Hematopoietic multipotent progenitor cell treated with erythropoietin and hydrocortisone succinate and interleukin-3 and kit ligand, for 6 days (in vitro differentiated cells): ENCODE measurements around the gene ERBB4.
A peak's percentile ranks its signal among the peaks of the same experiment; 100 is the strongest.
"Not testable (repeated sequence)": the region's sequence is repeated elsewhere in the genome, so short reads cannot be mapped to it uniquely, and the experiment has no call there.

Experiments used
- DNase-seq: peaks from one replicate; pipeline ENCODE4 v3.0.0-alpha.2; 2015

Gene ERBB4

DNA sequence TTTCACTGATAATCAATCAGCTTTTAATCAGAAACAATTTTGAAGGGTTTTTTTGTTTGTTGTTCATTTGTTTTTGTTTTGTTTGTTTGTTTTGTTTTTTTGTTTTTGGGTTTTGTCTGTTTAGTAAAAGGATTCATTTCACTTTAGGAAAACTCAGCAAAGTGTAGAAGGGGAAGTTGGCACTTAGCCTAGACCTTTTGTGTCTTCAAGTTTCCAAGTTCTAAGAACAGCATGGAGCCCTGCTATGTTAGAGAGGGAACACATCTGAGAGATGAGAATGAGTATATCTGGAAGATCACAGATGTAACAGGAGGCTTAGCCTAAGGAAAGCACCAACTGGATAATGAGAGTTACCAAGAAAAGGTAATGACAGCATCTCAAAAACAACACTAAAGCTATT is 501.5 kb downstream of the ERBB4 start:
- no peak for DNase-seq

DNA sequence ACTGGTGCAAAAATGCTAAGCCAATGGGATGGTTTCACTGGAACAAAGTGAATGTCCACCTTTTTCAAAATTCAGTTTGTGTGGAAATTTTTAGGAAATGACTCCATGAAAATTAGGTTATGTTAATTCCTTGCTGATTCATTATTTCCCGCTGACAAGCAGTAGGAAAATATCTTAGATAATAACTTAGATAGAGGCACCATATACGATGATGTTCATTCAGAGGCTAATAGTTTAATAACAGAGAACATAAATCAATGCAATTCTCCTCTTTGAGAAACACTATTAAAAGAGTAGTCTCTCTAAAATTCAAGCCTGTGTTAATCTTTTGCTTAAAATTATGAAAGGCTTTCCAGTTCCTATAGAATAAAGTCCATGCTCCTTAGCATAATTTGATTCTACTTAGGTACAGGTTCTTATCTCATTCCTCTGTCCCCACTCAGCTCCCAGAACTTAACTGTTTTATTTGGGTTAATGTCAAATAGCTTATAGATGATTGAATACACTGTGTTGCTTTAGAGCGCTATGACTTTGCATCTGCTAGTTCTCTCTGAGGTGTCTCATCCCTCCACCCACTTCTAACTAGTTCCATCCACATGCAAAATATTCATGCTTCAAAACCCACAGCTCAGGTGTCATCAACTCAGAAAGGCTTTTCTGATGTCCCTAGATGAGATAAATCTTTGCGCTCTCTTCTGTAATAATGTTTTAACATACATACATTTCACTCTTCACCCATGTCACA is 503.6 kb downstream of the ERBB4 start:
- DNase-seq: no peak

DNA sequence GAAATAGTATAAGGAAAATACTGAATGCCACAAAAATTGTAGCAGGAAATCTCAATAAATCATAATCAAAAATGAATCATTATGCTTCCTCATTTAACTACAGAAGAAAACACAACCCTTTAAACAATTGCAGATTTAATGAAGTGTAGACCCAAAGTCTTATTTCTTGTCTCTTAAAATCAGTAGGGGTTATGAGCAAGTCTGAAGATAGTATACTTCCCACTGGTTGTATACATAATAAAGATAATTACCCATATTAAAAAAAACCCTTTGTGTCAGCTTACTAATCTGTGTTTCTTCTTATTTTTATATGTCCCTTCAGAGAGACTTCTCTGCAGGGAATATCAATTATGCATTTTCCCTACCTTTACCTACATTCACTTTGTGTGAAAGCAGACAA is 504.7 kb downstream of the ERBB4 start:
- DNase-seq: no peak

DNA sequence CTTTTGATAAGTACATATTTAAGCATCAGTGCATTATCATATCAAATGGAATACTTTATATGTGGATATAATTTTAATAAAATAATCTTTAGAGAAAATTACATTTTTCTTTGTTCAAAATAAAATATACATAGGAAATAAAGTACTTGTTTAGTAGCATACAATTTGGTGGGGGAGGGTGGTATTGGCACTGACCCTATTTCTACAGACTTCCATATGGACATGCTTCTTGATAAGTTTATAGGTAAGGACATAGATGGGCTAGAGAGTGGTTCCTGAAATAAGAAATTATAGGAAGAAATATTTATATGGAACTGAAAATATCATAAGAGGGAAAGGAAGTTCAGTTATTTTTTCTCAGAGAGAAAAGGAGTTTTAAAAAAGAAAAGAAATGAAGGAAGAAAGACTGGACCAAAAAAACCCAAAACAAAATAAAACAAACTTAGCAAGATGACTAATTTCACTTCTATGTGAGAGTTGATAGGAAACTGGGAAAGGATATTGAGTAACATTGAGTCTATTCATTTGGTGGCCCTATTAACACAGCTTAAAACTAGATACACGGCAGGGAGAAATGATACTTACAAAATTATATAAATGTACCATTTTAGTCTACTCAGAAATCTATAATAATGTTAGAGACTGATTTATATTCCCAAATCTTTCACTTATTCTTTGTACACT is 505.9 kb downstream of the ERBB4 start:
- no peak for DNase-seq

DNA sequence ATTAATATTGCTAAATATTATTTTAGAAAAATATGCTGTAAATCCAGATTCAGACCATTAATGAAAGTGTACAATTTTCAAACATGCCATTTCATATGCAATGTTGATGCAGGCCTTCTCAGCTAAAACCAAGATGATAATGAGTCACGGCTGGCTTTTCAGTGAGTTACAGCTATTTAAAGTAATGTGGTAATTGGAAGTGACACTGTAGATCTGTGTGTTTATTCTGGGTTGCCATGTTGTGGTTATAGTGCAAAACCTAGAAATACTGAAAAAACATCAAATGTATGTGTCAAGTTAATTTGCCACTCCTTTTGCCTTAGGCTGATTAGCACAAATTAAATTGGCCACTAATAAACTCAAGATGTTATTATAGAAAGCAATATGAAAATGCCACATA is 506.6 kb downstream of the ERBB4 start:
- DNase-seq: no peak

DNA sequence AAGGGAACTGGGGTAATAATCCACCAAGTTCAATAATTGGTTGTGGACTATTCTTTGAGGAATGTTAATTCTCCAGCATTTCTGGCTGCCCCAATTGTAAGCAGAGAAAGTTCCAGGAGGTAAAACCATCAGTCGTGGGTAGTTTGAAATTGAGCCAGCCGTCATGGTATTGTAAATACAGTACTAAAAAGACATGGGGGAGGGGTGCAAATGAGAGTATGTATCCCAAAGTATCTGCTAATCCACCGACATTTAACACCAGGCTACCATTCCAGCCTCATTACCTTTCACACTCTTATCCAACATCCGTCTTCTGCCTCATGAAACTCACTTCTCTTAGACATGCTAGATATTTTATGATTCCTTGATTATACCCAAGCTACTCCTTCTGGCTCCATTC is 507.9 kb downstream of the ERBB4 start:
- no peak for DNase-seq

DNA sequence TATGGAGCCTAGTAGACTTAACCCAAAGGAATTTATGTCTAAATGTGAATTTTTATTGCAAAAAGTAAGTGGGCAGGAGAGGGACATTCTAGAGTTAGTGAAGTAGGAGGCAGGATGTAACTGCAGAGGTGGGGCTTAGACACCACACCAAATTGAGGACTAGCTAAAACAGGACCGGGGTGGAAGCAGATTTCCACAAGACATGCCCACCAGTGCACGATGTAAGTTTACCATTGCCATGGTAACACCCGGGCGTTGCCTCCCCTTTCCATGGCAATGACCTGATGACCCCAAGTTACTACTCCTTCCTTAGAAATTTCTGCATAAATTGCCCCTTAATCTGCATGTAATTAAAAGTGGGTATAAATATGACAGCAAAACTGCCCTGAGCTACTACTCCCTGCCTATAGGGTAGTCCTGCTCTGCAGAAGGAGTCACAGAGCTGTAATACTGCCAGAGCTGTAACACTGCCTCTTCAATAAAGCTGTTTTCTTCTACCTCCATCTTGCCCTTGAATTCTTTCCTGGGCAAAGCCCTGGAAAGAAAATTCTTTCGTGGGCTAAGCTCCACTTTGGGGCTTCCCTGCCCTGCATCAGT is 509.7 kb downstream of the ERBB4 start:
- DNase-seq: no peak

DNA sequence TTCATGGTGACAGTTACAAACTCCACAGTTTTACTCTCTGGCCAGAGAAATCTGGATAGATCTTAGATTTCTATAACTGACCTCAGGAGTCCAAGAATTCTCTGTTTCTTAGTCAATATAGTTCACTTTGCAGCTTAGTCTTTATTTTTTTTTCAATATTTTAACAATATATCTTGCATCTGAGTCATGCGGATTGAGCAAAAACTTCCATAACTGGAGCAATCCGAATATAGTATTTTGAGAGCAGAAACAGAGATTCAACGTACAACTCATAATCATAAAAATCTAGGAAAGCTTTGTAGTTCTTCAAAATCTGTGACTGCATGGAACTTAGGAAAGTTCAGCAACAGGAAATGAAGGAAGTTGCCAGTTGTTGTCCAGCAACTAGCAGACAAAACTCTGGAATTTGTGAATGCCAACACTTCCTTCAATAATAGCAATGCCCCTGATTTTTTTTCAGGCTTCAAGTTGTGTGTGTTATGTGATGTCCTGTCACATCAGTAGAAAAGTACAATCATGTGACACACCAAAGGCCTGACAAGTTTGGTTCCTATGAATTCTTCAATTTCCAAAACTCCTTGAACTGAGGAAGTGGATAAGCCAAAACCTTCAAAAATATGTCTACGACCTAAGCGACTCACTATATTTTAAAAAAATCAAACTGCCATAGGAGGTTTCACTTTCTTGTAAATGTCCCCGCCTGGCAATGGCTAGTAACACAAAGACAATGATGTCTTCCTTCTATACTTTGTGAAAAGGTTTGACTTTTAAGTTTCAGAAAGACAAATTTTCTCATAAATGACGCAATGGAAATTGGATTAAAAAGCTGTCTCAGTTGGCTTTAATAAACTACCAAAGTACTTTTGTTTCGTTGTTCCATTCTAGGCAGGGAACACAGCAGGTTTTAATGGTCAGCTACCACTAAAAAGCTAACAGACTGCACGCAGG is 510.6 kb downstream of the ERBB4 start:
- DNase-seq: no peak

DNA sequence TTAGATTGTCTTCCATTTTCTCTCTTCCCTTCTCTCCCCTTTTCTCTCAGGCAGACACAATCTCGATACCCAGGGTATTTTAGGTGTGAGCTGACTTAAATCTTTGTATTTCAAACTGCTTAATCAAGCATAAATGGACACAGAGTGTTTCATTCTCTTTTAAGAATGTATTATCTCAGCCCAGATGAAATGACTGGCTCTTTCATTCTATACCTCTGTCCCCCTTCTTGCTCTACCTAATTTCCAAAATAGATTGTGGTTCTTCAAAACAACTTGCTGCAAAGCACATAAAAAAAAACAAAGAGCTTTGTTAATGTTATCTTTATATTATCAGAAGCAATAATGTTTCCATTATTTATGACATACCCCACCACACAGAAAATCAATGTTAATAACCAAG is 514.6 kb downstream of the ERBB4 start:
- no peak for DNase-seq

DNA sequence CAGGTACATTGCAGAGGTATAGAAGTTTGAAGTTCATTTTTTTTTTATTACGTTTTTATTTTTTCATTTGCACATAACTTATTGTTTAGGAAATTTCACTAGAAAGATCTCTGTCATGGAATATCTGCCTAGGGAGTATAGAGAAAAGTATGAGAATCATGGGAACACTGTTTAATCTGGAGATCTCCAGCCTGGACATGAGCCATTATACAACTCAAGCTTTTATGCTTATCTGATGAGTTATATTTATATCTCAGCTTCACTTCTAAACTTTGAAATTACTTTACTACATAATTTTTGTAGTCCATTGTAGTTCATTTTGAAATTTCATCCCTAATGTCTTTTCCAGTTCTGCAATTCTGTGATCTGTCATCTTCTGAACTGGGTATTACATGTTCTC is 515.6 kb downstream of the ERBB4 start:
- DNase-seq: no peak

DNA sequence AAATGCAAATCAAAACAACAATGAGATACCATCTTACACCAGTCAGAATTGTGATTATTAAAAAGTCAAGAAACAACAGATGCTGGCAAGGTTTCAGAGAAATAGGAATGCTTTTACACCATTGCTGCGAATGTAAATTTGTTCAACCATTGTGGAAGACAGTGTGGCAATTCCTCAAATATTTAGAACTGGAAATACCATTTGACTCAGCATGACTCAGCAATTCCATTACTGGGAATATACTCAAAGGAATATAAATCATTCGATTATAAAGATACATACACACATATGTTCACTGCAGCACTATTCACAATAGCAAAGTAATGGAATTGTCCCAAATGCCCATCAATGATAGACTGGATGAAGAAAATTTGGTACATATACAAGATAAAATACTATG is 516.7 kb downstream of the ERBB4 start:
- DNase-seq: no peak

DNA sequence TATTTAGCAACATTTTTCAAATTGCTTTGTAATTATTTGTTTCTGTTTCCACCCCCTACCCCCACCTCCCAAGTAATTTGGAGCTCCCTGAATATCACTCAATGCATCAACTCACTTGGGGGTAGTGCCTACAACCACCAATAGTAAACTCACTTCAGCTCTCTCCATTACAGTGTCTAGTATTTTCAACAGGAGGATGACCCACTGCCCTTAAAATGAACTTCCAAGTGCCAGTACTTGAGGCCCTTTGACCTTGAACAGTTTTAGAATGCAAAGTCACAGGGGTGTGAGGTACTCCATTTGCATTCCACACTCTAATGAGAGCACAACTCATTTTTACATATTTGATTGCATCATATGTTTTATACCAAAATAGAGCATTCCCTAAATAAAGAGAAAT is 523.0 kb downstream of the ERBB4 start:
- no peak for DNase-seq

DNA sequence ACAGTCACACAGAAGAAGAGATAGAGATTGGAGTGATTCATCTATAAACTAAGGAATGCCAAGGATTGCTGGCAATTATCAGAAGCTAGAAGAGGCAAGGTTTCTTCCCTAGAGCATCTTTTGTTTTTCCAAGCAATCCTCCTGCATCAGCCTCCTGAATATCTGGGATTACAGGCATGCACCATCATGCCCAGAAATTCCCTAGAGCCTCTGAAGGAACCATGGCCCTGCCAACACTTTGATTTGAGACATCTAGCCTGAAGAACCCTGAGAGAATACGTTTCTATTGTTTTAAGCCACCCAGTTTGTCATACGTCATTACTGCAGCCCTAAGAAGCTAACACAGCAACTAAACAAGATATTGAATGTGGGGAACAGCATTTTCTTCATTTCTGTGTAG is 525.0 kb downstream of the ERBB4 start:
- no peak for DNase-seq

DNA sequence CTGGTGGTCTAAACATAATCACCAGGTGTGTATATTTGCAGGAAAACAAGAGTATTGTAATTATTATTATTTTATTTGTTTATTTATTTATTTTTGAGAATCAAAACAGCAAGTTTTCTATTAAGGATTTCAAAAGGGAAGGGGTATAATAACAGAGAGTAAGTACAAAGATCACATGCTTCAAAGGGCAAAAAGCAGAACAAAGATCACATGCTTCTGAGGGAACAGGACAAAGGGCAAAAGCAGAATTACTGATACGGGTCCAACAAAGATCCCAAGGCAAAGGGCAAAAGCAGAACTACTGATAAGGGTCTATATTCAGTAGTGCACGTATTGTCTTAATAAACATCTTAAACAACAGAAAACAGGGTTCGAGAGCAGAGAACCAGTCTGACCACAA is 528.3 kb downstream of the ERBB4 start:
- DNase-seq: not testable (repeated sequence)

DNA sequence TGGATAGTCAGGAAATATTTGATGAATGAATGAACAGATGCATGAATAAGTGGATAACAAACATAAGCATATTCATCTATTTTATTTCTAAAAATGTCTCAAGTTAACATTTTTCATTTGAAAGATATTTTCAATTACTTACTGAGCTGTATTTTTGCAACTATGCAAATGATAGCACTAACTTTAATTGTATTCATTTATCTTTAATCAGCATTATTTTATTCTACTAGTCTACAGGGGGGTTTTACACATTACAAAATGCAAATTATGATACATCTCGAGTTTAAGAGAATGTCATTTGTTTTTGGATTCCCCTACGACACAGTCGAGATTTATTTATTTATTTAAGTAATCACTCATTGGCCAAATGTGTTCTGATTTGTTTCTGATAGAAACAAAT is 530.6 kb downstream of the ERBB4 start:
- no peak for DNase-seq

DNA sequence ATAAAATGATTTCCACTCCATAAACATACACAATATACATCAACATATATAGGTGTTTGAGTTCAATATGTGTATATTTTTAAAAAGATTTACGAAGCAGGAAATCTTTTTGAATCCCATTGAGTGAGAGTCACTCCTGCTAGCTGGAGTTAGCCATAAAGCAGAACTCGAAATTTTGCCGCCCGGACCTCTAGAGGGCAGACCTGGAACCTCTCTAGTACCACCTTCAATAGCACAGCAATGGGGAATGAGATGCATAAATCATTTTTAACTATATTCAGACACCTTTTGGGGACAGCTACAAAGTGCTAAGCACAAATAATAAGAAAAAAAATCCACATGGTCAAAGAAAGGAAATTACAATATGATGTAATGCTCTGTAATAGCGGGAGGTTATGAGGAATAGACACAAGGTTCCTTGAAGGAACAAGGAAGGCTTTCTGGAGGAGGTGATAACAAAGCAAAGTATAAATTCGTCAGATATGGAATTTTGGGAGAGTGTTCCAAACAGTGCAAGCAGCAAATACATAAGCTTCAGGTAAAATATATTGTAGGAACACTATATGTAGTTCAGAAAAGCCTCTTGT is 533.4 kb downstream of the ERBB4 start:
- peak; percentile 33 for DNase-seq

DNA sequence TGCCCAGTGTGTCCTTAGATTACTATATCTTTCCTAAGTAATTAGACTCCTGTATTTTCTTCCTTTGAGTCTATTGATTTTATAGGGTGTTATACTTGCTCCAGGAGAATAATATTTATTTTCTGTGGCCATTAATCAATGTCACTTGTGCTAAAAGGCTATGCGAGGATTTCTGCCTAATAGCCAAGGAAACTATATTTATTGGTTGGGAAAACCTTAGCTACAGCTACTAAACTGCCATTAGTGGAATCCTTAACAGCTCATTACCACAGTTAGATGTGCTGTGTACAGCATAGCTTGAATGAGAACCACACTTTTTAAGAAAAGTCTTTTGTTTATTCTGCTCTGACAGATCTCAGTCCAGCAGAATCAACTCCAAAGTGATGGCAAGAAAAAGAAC is 537.3 kb downstream of the ERBB4 start:
- no peak for DNase-seq

DNA sequence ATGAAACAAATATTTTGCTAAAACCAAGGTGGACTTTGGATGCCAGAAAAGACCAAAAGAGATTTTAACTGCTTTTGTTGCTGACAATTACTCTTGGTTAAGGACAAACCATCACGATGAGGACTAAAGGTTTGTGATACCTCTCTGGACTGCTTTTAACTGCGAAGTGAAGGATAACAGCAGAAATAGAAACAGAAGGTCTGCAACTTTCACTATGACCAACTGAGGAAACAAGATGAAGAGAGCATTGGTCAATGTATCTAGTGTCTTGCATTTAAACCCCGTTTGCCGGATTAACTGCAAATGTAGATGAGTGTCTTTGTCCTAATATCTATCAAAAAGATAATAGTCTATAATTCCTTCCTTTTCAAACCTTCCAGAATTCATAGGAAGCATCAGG is 541.7 kb downstream of the ERBB4 start:
- DNase-seq: no peak

DNA sequence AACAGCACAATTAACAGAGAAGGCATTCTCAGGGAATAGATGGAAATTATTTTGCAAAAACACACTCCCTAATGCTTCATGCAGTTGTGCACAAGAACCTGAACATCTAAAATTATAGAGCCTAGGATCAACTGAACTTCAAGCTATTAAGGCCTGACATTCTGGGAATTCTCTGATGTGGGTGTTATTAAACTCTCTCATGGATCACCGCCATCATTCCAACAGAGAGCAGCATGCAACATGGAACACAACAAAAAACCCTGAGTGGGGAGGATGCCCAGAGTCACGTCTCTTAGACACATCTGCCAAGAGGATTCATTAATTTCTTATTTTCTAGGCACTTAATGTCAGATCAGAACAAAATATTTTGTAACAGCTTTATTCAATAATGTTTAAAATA is 543.8 kb downstream of the ERBB4 start:
- DNase-seq: no peak

DNA sequence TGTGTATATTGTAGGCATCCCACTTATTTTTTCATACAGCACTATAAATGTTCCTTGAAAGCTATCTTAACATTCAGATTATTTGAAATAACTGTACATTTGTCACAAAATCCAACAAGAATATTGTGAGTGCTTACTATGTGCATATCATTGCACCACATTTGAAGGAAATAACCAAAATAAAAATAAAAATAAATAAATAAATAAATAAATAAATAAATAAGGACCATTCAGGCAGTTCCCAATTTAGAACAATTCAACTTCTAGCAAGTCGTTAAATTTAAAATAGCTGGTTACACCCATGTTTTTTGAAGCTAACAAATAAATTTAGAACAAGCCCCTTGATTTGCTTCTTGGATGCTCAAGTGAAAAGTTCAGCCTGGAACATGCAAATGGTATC is 548.3 kb downstream of the ERBB4 start:
- no peak for DNase-seq

DNA sequence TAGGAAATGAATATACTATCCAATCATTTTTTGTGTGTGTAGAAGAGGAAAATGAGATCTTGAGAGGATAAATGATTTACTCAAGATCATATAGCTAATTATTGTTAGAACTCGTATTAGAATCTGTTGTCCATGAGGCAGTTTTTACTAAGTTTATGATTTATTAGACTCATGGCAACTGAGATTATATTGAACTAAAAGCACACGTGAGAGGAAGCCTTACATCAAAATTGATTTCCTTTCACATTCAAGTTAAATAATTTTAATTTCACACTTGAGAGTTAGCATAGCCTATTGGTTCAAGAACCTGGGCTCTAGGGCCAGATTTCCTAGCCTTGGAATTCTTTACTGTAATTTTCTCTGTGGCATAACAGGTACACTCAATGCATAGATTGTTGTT is 552.3 kb downstream of the ERBB4 start:
- no peak for DNase-seq

DNA sequence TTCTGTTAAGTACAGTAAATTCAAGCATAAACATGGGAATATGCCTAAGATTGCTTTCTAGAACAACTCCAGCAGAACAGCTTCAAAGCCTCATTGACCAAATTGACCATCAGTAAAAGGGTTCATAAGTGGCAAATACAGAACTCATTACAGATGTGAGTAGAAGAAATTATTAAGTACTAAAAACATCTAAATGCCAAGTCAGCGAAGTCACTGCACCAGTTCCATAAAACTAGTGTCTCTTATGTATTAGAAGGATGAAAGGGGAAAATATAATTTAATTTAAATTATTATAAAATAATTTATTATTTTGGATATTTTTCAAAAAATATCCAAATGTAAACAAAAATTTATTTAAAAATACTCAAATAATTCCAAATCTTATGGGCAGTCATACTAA is 553.2 kb downstream of the ERBB4 start:
- DNase-seq: no peak

DNA sequence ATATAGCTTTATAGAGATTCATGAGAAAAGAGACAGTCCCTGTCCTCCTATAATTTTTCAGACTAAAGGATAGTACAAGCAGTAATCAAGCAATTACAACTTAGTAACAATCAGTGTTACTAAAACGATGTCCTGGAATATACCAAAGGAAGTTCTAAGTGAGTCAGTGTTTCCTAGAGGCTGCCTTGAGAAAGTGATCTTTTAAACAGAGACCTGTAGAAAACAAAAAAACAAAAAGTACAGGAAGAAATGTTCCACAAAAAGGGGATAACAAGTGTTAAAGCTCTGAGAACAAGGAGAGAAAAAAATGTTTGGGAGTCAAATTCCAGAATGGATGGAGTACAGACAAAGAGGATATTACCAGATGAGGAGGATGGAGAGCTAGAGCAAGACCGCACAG is 556.4 kb downstream of the ERBB4 start:
- no peak for DNase-seq
